SK-N-SH treated with all-trans-retinoic acid at 6 μM for 48 hours (cell line): ENCODE data around the gene PEX5.

Experiments used
- ATAC-seq: fragments of 200-7000 bp; cut with Tn5 transposase; 3 replicates; pipeline ENCODE4 v1.9.1; 2020; ENCODE audit warnings: mild to moderate bottlenecking, moderate library complexity
- ARNTL ChIP-seq: fragments of 450-650 bp; formaldehyde crosslinking; IDR thresholded peaks from 2 replicates; pipeline ENCODE4 v1.5.0; 2020; ENCODE audit warnings: low read depth, mild to moderate bottlenecking, moderate library complexity, borderline replicate concordance
- BACH2 ChIP-seq: fragments of 250-450 bp; sonication (Bioruptor Pico); IDR thresholded peaks from 2 replicates; pipeline ENCODE4 v1.9.0; 2021; ENCODE audit warnings: mild to moderate bottlenecking, borderline replicate concordance
- CSDC2 ChIP-seq: fragments of 250-450 bp; sonication (Bioruptor Pico); IDR thresholded peaks from 2 replicates; pipeline ENCODE4 v1.5.0; 2020; ENCODE audit warnings: mild to moderate bottlenecking, moderate library complexity
- ESRRG ChIP-seq: fragments of 250-450 bp; sonication (Bioruptor Pico); IDR thresholded peaks from 2 replicates; pipeline ENCODE4 v1.6.1; 2021; ENCODE audit warnings: mild to moderate bottlenecking
- GLIS3 ChIP-seq: fragments of 250-450 bp; sonication (Bioruptor Pico); IDR thresholded peaks from 2 replicates; pipeline ENCODE4 v1.5.0; 2020; ENCODE audit warnings: mild to moderate bottlenecking, moderate library complexity
- ISL1 ChIP-seq: fragments of 250-450 bp; sonication (Bioruptor Pico); IDR thresholded peaks from 2 replicates; pipeline ENCODE4 v2.1.2; 2022; ENCODE audit warnings: mild to moderate bottlenecking, moderate library complexity
- OSR1 ChIP-seq: fragments of 250-450 bp; sonication (Bioruptor Pico); IDR thresholded peaks from 2 replicates; pipeline ENCODE4 v1.8.0; 2022; ENCODE audit warnings: moderate library complexity, mild to moderate bottlenecking, inconsistent platforms
- PATZ1 ChIP-seq: fragments of 250-450 bp; sonication (Bioruptor Pico); IDR thresholded peaks from 2 replicates; pipeline ENCODE4 v1.8.0; 2020; ENCODE audit warnings: mild to moderate bottlenecking, moderate library complexity, borderline replicate concordance
- PPARA ChIP-seq: fragments of 250-450 bp; sonication (Bioruptor Pico); IDR thresholded peaks from 2 replicates; pipeline ENCODE4 v1.5.0; 2020; ENCODE audit warnings: mild to moderate bottlenecking, borderline replicate concordance
- RARB ChIP-seq: fragments of 250-450 bp; sonication (Bioruptor Pico); IDR thresholded peaks from 2 replicates; pipeline ENCODE4 v1.8.0; 2021; ENCODE audit warnings: mild to moderate bottlenecking, moderate library complexity
- TOX ChIP-seq: fragments of 250-450 bp; sonication (Bioruptor Pico); IDR thresholded peaks from 2 replicates; pipeline ENCODE4 v1.8.0; 2021; ENCODE audit warnings: mild to moderate bottlenecking, moderate library complexity, borderline replicate concordance
- ZC3H10 ChIP-seq: fragments of 250-450 bp; sonication (Bioruptor Pico); IDR thresholded peaks from 2 replicates; pipeline ENCODE4 v1.5.1; 2021; ENCODE audit warnings: mild to moderate bottlenecking, moderate library complexity
- ZFP3 ChIP-seq: fragments of 250-450 bp; sonication (Bioruptor Pico); IDR thresholded peaks from 2 replicates; pipeline ENCODE4 v1.5.0; 2020; ENCODE audit warnings: mild to moderate bottlenecking, moderate library complexity
- ZFP30 ChIP-seq: fragments of 450-650 bp; formaldehyde crosslinking; IDR thresholded peaks from 2 replicates; pipeline ENCODE4 v1.5.0; 2022; ENCODE audit warnings: mild to moderate bottlenecking, moderate library complexity
- ZNF565 ChIP-seq: fragments of 450-650 bp; formaldehyde crosslinking; conservative IDR thresholded peaks from 2 replicates; pipeline ENCODE4 v1.5.0; 2020; ENCODE audit warnings: low read depth, mild to moderate bottlenecking, moderate library complexity
- ZNF70 ChIP-seq: fragments of 450-650 bp; formaldehyde crosslinking; IDR thresholded peaks from 2 replicates; pipeline ENCODE4 v1.5.0; 2020; ENCODE audit warnings: mild to moderate bottlenecking, moderate library complexity
- ZNF8 ChIP-seq: fragments of 450-650 bp; formaldehyde crosslinking; IDR thresholded peaks from 2 replicates; pipeline ENCODE4 v1.5.0; 2020; ENCODE audit warnings: mild to moderate bottlenecking, moderate library complexity
- TF ChIP-seq, protein P1 (sequence below): fragments of 250-450 bp; sonication (Bioruptor Pico); IDR thresholded peaks from 2 replicates; pipeline ENCODE4 v1.5.1; 2020; ENCODE audit warnings: low read depth, mild to moderate bottlenecking, moderate library complexity
- TF ChIP-seq, protein P2 (sequence below): fragments of 250-450 bp; sonication (Bioruptor Pico); IDR thresholded peaks from 2 replicates; pipeline ENCODE4 v1.8.0; 2021; ENCODE audit warnings: low read depth, mild to moderate bottlenecking, moderate library complexity, borderline replicate concordance
- TF ChIP-seq, protein P3 (sequence below): fragments of 250-450 bp; sonication (Bioruptor Pico); IDR thresholded peaks from 2 replicates; pipeline ENCODE4 v1.5.0; 2020; ENCODE audit warnings: mild to moderate bottlenecking, moderate library complexity

PEX5 gene

DNA sequence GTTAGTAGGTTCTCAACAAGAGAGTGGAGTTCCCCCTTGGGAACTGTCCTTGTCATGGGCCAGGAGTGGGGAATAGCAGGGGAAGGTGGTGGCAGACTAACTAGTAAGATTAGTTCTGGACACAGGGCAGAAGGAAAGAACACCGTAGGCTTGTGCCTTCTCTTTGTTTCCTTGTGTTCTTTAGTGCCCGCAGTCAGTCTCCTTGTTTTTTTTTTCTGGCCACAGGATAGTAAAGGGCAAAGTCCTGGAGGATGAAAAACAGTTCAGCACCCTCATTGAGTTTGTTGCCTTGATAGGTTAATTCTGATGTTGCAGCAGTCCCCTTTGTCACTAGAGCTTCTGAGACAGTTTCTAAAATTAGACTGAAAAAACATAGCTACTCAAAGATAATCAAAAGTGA, 8.4 kb downstream of the PEX5 start:
- no peak for TF ChIP-seq ZFP30 (CRISPR knock-in tag)
- TF ChIP-seq, all 23 proteins: peak for 0
- ATAC-seq: no peak

GRCh38 chr12:7203109-7203508, 13.6 kb downstream of the PEX5 start:
- no peak for TF ChIP-seq GLIS3 (CRISPR knock-in tag)
- TF ChIP-seq, all 23 proteins: peak for 0
- no peak for ATAC-seq

- TF ChIP-seq, protein P1, sequence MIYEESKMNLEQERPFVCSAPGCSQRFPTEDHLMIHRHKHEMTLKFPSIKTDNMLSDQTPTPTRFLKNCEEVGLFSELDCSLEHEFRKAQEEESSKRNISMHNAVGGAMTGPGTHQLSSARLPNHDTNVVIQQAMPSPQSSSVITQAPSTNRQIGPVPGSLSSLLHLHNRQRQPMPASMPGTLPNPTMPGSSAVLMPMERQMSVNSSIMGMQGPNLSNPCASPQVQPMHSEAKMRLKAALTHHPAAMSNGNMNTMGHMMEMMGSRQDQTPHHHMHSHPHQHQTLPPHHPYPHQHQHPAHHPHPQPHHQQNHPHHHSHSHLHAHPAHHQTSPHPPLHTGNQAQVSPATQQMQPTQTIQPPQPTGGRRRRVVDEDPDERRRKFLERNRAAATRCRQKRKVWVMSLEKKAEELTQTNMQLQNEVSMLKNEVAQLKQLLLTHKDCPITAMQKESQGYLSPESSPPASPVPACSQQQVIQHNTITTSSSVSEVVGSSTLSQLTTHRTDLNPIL (CRISPR knock-in tag): no peak
- TF ChIP-seq ZNF8 (CRISPR knock-in tag) (no peak), ZC3H10 (CRISPR knock-in tag) (no peak)
- ATAC-seq: no peak
Observed at GRCh38 chr12:7205091-7205490, 15.6 kb downstream of the PEX5 start.

GRCh38 chr12:7206691-7207090, 17.2 kb downstream of the PEX5 start:
- ATAC-seq: no peak
- no peak for TF ChIP-seq OSR1
- TF ChIP-seq, protein P1 (CRISPR knock-in tag): no peak
- no peak for TF ChIP-seq RARB (CRISPR knock-in tag)
- TF ChIP-seq PATZ1 (CRISPR knock-in tag): no peak
- TF ChIP-seq ARNTL (CRISPR knock-in tag): no peak
- no peak for TF ChIP-seq ZNF70
- TF ChIP-seq BACH2 (CRISPR knock-in tag): no peak
- TF ChIP-seq ZNF8 (CRISPR knock-in tag): no peak
- TF ChIP-seq ZC3H10 (CRISPR knock-in tag): no peak
- TF ChIP-seq, protein P2, sequence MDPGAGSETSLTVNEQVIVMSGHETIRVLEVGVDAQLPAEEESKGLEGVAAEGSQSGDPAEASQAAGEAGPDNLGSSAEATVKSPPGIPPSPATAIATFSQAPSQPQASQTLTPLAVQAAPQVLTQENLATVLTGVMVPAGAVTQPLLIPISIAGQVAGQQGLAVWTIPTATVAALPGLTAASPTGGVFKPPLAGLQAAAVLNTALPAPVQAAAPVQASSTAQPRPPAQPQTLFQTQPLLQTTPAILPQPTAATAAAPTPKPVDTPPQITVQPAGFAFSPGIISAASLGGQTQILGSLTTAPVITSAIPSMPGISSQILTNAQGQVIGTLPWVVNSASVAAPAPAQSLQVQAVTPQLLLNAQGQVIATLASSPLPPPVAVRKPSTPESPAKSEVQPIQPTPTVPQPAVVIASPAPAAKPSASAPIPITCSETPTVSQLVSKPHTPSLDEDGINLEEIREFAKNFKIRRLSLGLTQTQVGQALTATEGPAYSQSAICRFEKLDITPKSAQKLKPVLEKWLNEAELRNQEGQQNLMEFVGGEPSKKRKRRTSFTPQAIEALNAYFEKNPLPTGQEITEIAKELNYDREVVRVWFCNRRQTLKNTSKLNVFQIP (CRISPR knock-in tag): no peak
- no peak for TF ChIP-seq ESRRG (CRISPR knock-in tag)
- TF ChIP-seq ISL1 (CRISPR knock-in tag): no peak

GRCh38 chr12:7207866-7208625, 18.6 kb downstream of the PEX5 start:
- no peak for TF ChIP-seq ISL1 (CRISPR knock-in tag)
- no peak for TF ChIP-seq ZFP3 (CRISPR knock-in tag)
- no peak for TF ChIP-seq PPARA
- TF ChIP-seq, protein P1 (CRISPR knock-in tag): no peak
- TF ChIP-seq BACH2 (CRISPR knock-in tag): no peak
- ATAC-seq: no peak

DNA sequence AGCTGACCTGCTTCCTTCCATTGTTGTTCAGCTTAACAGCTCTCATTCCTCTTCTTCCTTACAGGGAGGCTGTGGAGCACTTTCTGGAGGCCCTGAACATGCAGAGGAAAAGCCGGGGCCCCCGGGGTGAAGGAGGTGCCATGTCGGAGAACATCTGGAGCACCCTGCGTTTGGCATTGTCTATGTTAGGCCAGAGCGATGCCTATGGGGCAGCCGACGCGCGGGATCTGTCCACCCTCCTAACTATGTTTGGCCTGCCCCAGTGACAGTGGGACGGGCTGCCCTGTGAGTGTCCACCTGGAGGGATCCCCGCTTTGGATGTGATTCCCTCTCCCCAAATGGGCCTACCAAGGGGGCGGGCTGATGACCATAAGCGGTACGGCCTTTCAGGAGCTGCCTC, 20.5 kb downstream of the PEX5 start:
- no peak for ATAC-seq
- no peak for TF ChIP-seq PPARA
- no peak for TF ChIP-seq ZNF70
- no peak for TF ChIP-seq TOX (CRISPR knock-in tag)
- TF ChIP-seq, protein P3, sequence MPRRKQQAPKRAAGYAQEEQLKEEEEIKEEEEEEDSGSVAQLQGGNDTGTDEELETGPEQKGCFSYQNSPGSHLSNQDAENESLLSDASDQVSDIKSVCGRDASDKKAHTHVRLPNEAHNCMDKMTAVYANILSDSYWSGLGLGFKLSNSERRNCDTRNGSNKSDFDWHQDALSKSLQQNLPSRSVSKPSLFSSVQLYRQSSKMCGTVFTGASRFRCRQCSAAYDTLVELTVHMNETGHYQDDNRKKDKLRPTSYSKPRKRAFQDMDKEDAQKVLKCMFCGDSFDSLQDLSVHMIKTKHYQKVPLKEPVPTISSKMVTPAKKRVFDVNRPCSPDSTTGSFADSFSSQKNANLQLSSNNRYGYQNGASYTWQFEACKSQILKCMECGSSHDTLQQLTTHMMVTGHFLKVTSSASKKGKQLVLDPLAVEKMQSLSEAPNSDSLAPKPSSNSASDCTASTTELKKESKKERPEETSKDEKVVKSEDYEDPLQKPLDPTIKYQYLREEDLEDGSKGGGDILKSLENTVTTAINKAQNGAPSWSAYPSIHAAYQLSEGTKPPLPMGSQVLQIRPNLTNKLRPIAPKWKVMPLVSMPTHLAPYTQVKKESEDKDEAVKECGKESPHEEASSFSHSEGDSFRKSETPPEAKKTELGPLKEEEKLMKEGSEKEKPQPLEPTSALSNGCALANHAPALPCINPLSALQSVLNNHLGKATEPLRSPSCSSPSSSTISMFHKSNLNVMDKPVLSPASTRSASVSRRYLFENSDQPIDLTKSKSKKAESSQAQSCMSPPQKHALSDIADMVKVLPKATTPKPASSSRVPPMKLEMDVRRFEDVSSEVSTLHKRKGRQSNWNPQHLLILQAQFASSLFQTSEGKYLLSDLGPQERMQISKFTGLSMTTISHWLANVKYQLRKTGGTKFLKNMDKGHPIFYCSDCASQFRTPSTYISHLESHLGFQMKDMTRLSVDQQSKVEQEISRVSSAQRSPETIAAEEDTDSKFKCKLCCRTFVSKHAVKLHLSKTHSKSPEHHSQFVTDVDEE (CRISPR knock-in tag): no peak
- TF ChIP-seq BACH2 (CRISPR knock-in tag): no peak
- TF ChIP-seq, protein P2 (CRISPR knock-in tag): no peak
- TF ChIP-seq ZNF565 (CRISPR knock-in tag): no peak
- no peak for TF ChIP-seq CSDC2 (CRISPR knock-in tag)
- no peak for TF ChIP-seq RARB (CRISPR knock-in tag)
- TF ChIP-seq ESRRG (CRISPR knock-in tag): no peak
- no peak for TF ChIP-seq OSR1
